Right atrium auricular region (tissue), 2 donors: Measurements from ENCODE around the gene POLE2. TPM values are rescaled to one million over a fixed set of nuclear protein-coding genes. Genes with fewer than 3 reads are reported as not detected.

ENCODE experiments used
- DNase-seq: peaks from one replicate; pipeline ENCODE4 v3.0.0-alpha.2; 2019; ENCODE audit warnings: low spot score
- H3K27ac ChIP-seq, 2 donors: fragments of 200-600 bp; sonication (generic); 1 replicate in 1 of 2; 2 replicates in 1 of 2; pipeline ENCODE4 v1.5.1; 2016 to 2019
- H3K27me3 ChIP-seq, 2 donors: fragments of 200-600 bp; sonication (generic); one replicate each; pipeline versions ENCODE4 v1.5.1 to v1.6.0; 2017 to 2019
- H3K36me3 ChIP-seq: fragments of 200-600 bp; sonication (generic); one replicate; pipeline ENCODE4 v1.5.1; 2016
- H3K4me1 ChIP-seq, 2 donors: fragments of 200-600 bp; sonication (generic); one replicate each; pipeline versions ENCODE4 v1.5.1 to v1.6.0; 2017 to 2019
- H3K4me3 ChIP-seq, 2 donors: fragments of 200-600 bp; sonication (generic); 1 replicate in 1 of 2; 2 replicates in 1 of 2; pipeline ENCODE4 v1.5.1; 2017 to 2019; ENCODE audit warnings: mild to moderate bottlenecking in 1 of 2, moderate library complexity in 1 of 2
- H3K9me3 ChIP-seq, 2 donors: fragments of 200-600 bp; sonication (generic); one replicate each; pipeline ENCODE4 v1.5.1; 2019
- total RNA-seq, 2 donors: library from RNA; depleted of rRNA; stranded (reverse); fragments of >200 nt; gene quantifications; one replicate each; pipeline ENCODE4 v1.1.0, GENCODE V29; 2016
- TF ChIP-seq, protein P1 (sequence below), 2 donors: fragments of 200-600 bp; sonication (generic); IDR thresholded peaks; one replicate each; pipeline ENCODE4 v1.5.1; 2019; ENCODE audit warnings: antibody characterized with exemption in 2 of 2

Gene POLE2
- total RNA-seq, 2 donors from 2014 or later = 2.3 TPM; not detected in 1

DNA sequence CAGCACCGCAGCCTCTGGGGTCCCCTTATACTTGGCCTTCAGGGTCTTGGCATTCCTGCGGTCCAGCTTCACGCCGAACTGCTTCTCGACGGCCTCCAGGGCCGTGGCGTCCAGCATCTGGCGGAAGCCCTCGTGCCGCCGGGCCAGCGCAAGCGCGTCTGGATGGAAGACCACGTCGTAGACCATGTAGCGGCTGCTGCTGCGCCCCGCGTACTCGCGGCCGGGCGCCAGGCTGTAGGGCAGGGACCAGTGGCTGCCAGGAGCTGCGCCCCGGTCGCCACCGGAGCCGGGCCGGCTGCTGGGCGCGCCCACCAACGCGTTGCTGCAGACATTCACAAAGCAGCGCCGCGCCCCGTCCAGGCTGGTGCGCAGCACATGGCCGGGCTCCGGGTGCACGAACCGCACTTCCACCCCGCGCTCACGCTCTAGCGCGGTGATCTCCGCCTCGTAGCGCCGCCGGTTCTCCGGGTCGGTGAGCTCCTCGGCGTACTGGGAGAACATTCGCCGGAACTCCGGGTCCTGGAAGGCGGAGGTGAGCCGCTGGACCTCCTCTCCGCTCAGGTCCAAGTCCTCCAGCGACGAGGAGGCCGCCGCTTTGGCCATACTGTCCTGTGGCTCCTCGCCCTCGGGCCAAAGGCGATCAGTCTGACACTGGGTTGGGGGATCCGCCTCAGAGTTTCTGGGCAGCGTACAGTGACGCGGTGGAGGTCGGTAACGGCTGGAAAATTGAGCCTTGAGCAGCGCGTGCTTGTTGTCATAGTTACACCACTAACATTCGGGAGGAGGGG lies 53.3 kb downstream of the POLE2 start, which contains the start of gene DNAAF2:
DNAAF2 (minus strand) TSS at position 698 of the 788 bp plus-strand sequence; CDS start at position 603, 95 bp downstream.
- H3K27ac ChIP-seq = peak within 1 kb of the TSS; percentile 95
- H3K9me3 ChIP-seq = no peaks in the 10 kb centered on the region
- DNase-seq = peak; percentile 71
- no peaks in the 10 kb centered on the region for H3K27me3 ChIP-seq
- TF ChIP-seq, protein P1, sequence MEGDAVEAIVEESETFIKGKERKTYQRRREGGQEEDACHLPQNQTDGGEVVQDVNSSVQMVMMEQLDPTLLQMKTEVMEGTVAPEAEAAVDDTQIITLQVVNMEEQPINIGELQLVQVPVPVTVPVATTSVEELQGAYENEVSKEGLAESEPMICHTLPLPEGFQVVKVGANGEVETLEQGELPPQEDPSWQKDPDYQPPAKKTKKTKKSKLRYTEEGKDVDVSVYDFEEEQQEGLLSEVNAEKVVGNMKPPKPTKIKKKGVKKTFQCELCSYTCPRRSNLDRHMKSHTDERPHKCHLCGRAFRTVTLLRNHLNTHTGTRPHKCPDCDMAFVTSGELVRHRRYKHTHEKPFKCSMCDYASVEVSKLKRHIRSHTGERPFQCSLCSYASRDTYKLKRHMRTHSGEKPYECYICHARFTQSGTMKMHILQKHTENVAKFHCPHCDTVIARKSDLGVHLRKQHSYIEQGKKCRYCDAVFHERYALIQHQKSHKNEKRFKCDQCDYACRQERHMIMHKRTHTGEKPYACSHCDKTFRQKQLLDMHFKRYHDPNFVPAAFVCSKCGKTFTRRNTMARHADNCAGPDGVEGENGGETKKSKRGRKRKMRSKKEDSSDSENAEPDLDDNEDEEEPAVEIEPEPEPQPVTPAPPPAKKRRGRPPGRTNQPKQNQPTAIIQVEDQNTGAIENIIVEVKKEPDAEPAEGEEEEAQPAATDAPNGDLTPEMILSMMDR (IDR thresholded peaks at IDR 0.05) = peak in 1 of 2 donors; percentile 6
- H3K4me1 ChIP-seq = peaks cover 0 to 46% of the 10 kb centered on the region in 2 donors
- peaks cover 5% of the 10 kb centered on the region for H3K36me3 ChIP-seq
- peak within 1 kb of the TSS; percentile 91 to 94 for H3K4me3 ChIP-seq

DNA sequence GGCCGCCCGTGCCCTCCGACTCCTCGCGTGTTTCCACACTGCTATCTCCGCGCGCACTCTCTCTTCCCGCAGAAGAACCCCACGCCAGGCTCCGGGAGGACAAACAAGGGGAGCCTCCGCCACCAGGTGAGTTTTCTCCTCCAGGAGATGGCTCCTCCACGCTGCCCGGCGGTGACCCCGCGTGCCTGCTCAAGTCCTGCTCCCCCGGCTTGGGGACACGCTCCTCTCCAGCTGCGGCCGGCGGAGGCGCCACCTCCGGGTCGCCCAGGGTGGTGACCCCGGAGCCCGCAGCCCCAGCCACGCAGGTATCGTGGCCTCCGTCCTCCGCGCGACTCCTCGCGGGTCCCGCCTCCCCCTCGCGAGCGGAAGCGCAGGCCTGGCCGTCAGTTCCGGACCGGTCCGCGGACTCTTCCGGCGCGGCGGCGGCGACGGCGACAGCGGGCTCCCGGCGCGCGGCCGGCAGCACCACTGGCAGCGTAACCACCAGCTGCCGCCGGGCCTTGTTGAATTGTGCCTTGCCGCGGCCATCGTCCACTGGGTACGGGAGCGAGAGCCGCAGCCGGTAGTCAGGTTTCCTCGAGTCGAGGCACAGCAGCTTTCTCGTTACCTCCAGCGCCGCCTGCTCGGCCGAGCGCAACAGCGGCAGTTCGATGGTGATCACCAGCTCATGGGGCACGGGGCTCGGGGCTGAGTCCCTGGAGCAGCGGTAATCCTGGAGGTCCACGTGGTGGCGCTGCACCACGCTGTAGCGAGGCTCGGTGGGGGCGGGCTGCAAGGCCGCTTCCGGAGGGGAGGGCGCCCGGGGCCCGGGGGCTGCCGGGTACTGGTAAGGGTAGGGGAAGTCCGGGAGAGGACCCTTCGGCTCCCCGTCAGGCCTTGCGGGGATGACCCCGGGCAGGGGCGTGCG lies 54.1 kb downstream of the POLE2 start:
- Histone ChIP-seq H3K9me3 (no peaks in the 10 kb centered on the region), H3K27ac (peak overlapping the region; percentile 95), H3K36me3 (peaks cover 5% of the 10 kb centered on the region), H3K4me1 (peaks cover 0 to 43% of the 10 kb centered on the region in 2 donors), H3K4me3 (peak overlapping the region; percentile 91 to 94), H3K27me3 (no peaks in the 10 kb centered on the region)
- DNase-seq = peak; percentile 93
- TF ChIP-seq, protein P1 (IDR thresholded peaks at IDR 0.05) = peak; percentile 64 to 89

GRCh38 chr14:49623941-49624839 lies 63.8 kb downstream of the POLE2 start:
- Histone ChIP-seq H3K27ac (no peak overlapping the region), H3K4me1 (peaks cover 0 to 35% of the 10 kb centered on the region in 2 donors), H3K4me3 (no peak overlapping the region), H3K27me3 (no peaks in the 10 kb centered on the region), H3K9me3 (no peaks in the 10 kb centered on the region), H3K36me3 (peaks cover 7% of the 10 kb centered on the region)
- no peak for DNase-seq
- TF ChIP-seq, protein P1 (IDR thresholded peaks at IDR 0.05) = no peak

- H3K9me3 ChIP-seq = no peaks in the 10 kb centered on the region
- H3K4me3 ChIP-seq = no peak overlapping the region
- TF ChIP-seq, protein P1 (IDR thresholded peaks at IDR 0.05) = no peak
- no peak for DNase-seq
- H3K27ac ChIP-seq = no peak overlapping the region
- peaks cover 13% of the 10 kb centered on the region for H3K36me3 ChIP-seq
- H3K4me1 ChIP-seq = peaks cover 0 to 41% of the 10 kb centered on the region in 2 donors
- H3K27me3 ChIP-seq = no peaks in the 10 kb centered on the region
Observed at GRCh38 chr14:49623387-49623786, 64.6 kb downstream of the POLE2 start.

GRCh38 chr14:49622022-49622607 lies 65.9 kb downstream of the POLE2 start:
- no peak for DNase-seq
- Histone ChIP-seq H3K27me3 (no peaks in the 10 kb centered on the region), H3K9me3 (no peaks in the 10 kb centered on the region), H3K4me1 (peaks cover 0 to 41% of the 10 kb centered on the region in 2 donors), H3K36me3 (peaks cover 23% of the 10 kb centered on the region), H3K27ac (no peak overlapping the region), H3K4me3 (peak overlapping the region; percentile 73 to 82)
- TF ChIP-seq, protein P1 (IDR thresholded peaks at IDR 0.05) = no peak
